Loucy (cell line): ENCODE results near the gene MMEL1.

Experiments
- H2AFZ ChIP-seq: fragments of 200-600 bp; sonication (generic); 2 replicates; pipeline ENCODE4 v1.6.0; 2016; ENCODE audit warnings: antibody characterized with exemption, mild to moderate bottlenecking, low read length, moderate library complexity
- H3F3A ChIP-seq: fragments of 200-600 bp; 2 replicates; pipeline ENCODE4 v1.6.0; 2016; ENCODE audit warnings: antibody characterized with exemption, low read depth, mild to moderate bottlenecking
- H3K27me3 ChIP-seq: fragments of 200-600 bp; sonication (generic); 2 replicates; pipeline ENCODE4 v1.6.1; 2014; ENCODE audit warnings: low read length, mild to moderate bottlenecking; ENCODE audit not compliant: insufficient read depth, poor library complexity, severe bottlenecking
- H3K36me3 ChIP-seq: fragments of 200-600 bp; sonication (generic); 2 replicates; pipeline ENCODE4 v1.6.1; 2016; ENCODE audit warnings: low read length; ENCODE audit not compliant: insufficient read depth
- H3K4me1 ChIP-seq: fragments of 200-600 bp; sonication (generic); 2 replicates; pipeline ENCODE4 v1.5.1; 2014; ENCODE audit warnings: low read length, mild to moderate bottlenecking; ENCODE audit not compliant: insufficient read depth, poor library complexity, severe bottlenecking
- H3K4me2 ChIP-seq: fragments of 200-600 bp; sonication (generic); 2 replicates; pipeline ENCODE4 v1.6.0; 2014; ENCODE audit warnings: antibody characterized with exemption, low read length, low read depth, mild to moderate bottlenecking; ENCODE audit not compliant: poor library complexity, severe bottlenecking
- H3K4me3 ChIP-seq: fragments of 200-600 bp; sonication (generic); 2 replicates; pipeline ENCODE4 v1.5.1; 2014; ENCODE audit warnings: low read length, mild to moderate bottlenecking, mixed read lengths; ENCODE audit not compliant: poor library complexity, severe bottlenecking
- H3K79me2 ChIP-seq: fragments of 200-600 bp; sonication (generic); 2 replicates; pipeline ENCODE4 v1.6.1; 2014; ENCODE audit warnings: low read length; ENCODE audit not compliant: insufficient read depth
- H3K9ac ChIP-seq: fragments of 200-600 bp; sonication (generic); 2 replicates; pipeline ENCODE4 v1.6.0; 2014; ENCODE audit warnings: mild to moderate bottlenecking, low read depth, low read length, moderate library complexity; ENCODE audit not compliant: poor library complexity, severe bottlenecking
- H3K9me2 ChIP-seq: fragments of 200-600 bp; sonication (generic); replicated peaks from 2 replicates; pipeline ENCODE4 v1.6.1; 2016; ENCODE audit warnings: low read depth, low read length, mixed read lengths
- H3K9me3 ChIP-seq: fragments of 200-600 bp; sonication (generic); 2 replicates; pipeline ENCODE4 v1.6.1; 2014; ENCODE audit warnings: mild to moderate bottlenecking, antibody characterized with exemption, low read length, low read depth; ENCODE audit not compliant: insufficient read depth
- H4K20me1 ChIP-seq: fragments of 200-600 bp; sonication (generic); 2 replicates; pipeline ENCODE4 v1.6.0; 2014; ENCODE audit warnings: antibody characterized with exemption, low read length, mild to moderate bottlenecking; ENCODE audit not compliant: insufficient read depth, poor library complexity, severe bottlenecking
- EZH2phosphoT487 ChIP-seq: fragments of 200-600 bp; IDR thresholded peaks from 2 replicates; pipeline ENCODE4 v1.6.1; 2018; ENCODE audit warnings: antibody characterized with exemption, mild to moderate bottlenecking, moderate library complexity, borderline replicate concordance
- TF ChIP-seq, protein P1 (sequence below): fragments of 200-600 bp; sonication (generic); conservative IDR thresholded peaks from 2 replicates; pipeline ENCODE4 v1.5.1; 2014; ENCODE audit warnings: mild to moderate bottlenecking, antibody characterized with exemption, low read length

The MMEL1 gene

DNA sequence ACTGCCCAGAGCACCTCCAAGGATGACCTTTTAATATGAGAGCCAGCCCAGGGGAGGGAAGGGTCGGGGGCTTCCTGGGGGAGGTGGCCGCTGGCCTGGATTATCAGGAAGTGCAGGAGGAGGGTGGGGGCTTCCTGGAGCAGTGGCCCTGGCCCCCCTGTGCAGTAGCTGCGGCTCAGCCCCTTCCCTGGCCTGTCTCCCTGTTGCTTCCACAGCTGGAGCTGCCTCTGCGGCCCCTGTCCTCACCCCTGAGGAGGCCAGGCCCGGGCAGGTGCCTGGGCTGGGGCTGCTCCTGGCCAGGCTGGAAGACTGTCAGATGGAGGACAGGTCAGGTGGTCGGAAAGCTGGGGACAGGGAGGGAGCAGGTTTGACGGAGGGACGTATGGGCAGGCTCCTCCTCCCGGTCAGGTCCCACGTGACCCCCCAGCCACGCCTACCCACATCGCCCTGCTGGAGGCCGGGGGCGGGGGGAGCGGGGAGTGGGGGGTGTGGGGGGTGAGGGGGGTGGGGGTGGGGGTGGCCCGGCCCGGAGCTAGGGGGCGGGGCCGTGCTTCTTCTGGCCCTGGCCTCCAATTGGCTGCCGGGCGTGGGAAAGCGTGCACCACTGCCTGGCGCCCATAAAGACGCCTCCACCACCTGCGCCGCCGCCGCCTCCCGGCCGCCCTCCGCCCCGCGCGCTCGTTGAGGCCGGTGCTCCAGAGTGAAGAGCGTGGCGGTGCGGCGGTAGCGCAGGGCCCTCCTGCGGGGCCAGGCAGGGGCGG lies 86.9 kb downstream of the MMEL1 start:
- Histone ChIP-seq H3K4me1 (peaks cover 28% of the 10 kb centered on the region), H3K9ac (peak overlapping the region; percentile 88)
- no peak for TF ChIP-seq EZH2phosphoT487
- TF ChIP-seq, protein P1, sequence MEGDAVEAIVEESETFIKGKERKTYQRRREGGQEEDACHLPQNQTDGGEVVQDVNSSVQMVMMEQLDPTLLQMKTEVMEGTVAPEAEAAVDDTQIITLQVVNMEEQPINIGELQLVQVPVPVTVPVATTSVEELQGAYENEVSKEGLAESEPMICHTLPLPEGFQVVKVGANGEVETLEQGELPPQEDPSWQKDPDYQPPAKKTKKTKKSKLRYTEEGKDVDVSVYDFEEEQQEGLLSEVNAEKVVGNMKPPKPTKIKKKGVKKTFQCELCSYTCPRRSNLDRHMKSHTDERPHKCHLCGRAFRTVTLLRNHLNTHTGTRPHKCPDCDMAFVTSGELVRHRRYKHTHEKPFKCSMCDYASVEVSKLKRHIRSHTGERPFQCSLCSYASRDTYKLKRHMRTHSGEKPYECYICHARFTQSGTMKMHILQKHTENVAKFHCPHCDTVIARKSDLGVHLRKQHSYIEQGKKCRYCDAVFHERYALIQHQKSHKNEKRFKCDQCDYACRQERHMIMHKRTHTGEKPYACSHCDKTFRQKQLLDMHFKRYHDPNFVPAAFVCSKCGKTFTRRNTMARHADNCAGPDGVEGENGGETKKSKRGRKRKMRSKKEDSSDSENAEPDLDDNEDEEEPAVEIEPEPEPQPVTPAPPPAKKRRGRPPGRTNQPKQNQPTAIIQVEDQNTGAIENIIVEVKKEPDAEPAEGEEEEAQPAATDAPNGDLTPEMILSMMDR: no peak

DNA sequence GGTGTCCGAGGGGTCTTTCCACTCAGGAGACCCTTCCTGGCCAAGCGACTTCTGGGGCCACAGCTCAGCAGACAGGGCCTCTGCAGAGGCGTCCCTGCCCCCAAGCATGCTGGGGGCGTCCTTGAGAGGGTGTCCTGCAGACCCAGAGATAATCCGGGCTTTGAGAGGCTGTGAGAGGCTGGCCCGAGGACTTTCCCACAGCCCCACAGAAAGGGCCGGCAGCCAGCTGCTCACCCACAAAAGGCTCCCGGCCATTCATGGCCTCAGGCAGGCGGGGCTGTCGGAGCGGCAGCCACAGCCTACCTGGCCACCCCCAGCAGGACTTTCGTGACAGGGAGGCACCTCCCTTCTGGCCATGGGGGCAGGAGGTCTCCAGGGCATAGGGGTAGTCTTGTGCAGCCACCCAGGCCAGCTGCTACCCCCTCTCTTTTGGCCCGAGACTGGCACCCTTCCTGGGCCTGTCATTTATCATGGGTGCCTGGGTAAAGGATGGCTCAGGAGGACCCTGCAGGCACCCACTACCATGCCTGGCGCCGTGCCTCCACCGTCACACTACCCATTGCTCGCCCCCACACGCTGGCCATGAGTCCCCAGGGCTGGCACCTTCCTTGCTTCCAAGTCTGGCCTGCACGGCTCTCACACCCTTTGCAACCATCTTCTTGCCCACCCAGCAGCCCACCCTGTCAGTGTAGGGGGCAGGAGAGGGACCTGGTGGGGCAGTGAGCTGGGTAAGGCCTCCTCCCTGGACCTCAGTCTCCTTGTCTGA lies 87.8 kb downstream of the MMEL1 start:
- no peak for TF ChIP-seq EZH2phosphoT487
- TF ChIP-seq, protein P1: no peak
- Histone ChIP-seq H3K4me2 (peak overlapping the region; percentile 70), H3K4me3 (peak overlapping the region; percentile 68), H3K9me2 (no peaks in the 10 kb centered on the region), H3K36me3 (no peaks in the 10 kb centered on the region), H3K79me2 (peaks cover 8% of the 10 kb centered on the region; the same call in 1 of the 2 replicates), H3K27me3 (no peaks in the 10 kb centered on the region), H3K4me1 (peaks cover 28% of the 10 kb centered on the region), H3K9me3 (no peaks in the 10 kb centered on the region), H4K20me1 (no peaks in the 10 kb centered on the region), H3F3A (no peaks in the 10 kb centered on the region), H3K9ac (peak overlapping the region; percentile 70), H2AFZ (no peak overlapping the region)

More for the DNA sequence above, 86.9 kb downstream of the MMEL1 start:
- H3K4me2 ChIP-seq: peak overlapping the region; percentile 95
- H3K9me2 ChIP-seq: no peaks in the 10 kb centered on the region
- no peaks in the 10 kb centered on the region for H3K36me3 ChIP-seq
- peaks cover 8% of the 10 kb centered on the region; the same call in 1 of the 2 replicates for H3K79me2 ChIP-seq
- H3K4me3 ChIP-seq: peak overlapping the region; percentile 79
- H3F3A ChIP-seq: no peaks in the 10 kb centered on the region
- no peaks in the 10 kb centered on the region for H3K27me3 ChIP-seq
- H4K20me1 ChIP-seq: no peaks in the 10 kb centered on the region
- H3K9me3 ChIP-seq: no peaks in the 10 kb centered on the region
- peak overlapping the region; percentile 55 for H2AFZ ChIP-seq

GRCh38 chr1:2544093-2544874 lies 88.5 kb downstream of the MMEL1 start:
- no peak overlapping the region for H2AFZ ChIP-seq
- H3F3A ChIP-seq: no peaks in the 10 kb centered on the region
- no peaks in the 10 kb centered on the region for H4K20me1 ChIP-seq
- no peak overlapping the region for H3K9ac ChIP-seq
- no peak overlapping the region for H3K4me2 ChIP-seq
- no peaks in the 10 kb centered on the region for H3K36me3 ChIP-seq
- H3K9me3 ChIP-seq: no peaks in the 10 kb centered on the region
- peaks cover 8% of the 10 kb centered on the region; the same call in 1 of the 2 replicates for H3K79me2 ChIP-seq
- H3K4me1 ChIP-seq: peaks cover 27% of the 10 kb centered on the region
- no peaks in the 10 kb centered on the region for H3K27me3 ChIP-seq
- H3K9me2 ChIP-seq: no peaks in the 10 kb centered on the region
- H3K4me3 ChIP-seq: no peak overlapping the region
- no peak for TF ChIP-seq EZH2phosphoT487
- TF ChIP-seq, protein P1: no peak
